Kidney (tissue), 14 donors: ENCODE measurements around the gene ATG10. TPM values are rescaled to one million over a fixed set of nuclear protein-coding genes. Genes with fewer than 3 reads are reported as not detected.
"Not testable (repeated sequence)": the region's sequence is repeated elsewhere in the genome, so short reads cannot be mapped to it uniquely, and the experiment has no call there.

Experiments
- DNase-seq, 5 donors: peaks; one replicate each; pipeline ENCODE4 v3.0.0-alpha.2; 2013 to 2020
- FAIRE-seq: peaks from 2 replicates; lab custom pipeline; 2012; peaks lifted over from hg19 to GRCh38; lab: Jason Lieb, UNC
- H3K27ac ChIP-seq, 2 donors: one replicate each; pipeline ENCODE4 v1.7.0; 2013; ENCODE audit warnings: low read depth in 2 of 2, low read length in 2 of 2, inconsistent platforms in 1 of 2
- H3K27me3 ChIP-seq: one replicate; pipeline ENCODE4 v1.7.1; 2013; ENCODE audit warnings: low read length, inconsistent platforms; ENCODE audit not compliant: control insufficient read depth, insufficient read depth
- H3K36me3 ChIP-seq, 3 donors: one replicate each; pipeline versions ENCODE4 v1.7.0 to v1.7.1; 2013; ENCODE audit warnings: low read length in 3 of 3, control low read depth in 1 of 3, inconsistent platforms in 1 of 3; ENCODE audit not compliant: insufficient read depth in 3 of 3, control insufficient read depth in 2 of 3
- H3K4me1 ChIP-seq, 3 donors: one replicate each; pipeline versions ENCODE4 v1.7.0 to v1.7.1; 2013; ENCODE audit warnings: low read length in 3 of 3, inconsistent platforms in 1 of 3, low read depth in 1 of 3; ENCODE audit not compliant: control insufficient read depth in 2 of 3, insufficient read depth in 2 of 3
- H3K4me3 ChIP-seq, 3 donors: one replicate each; pipeline versions ENCODE4 v1.7.0 to v1.8.1; 2013; ENCODE audit warnings: low read length in 3 of 3, control low read depth in 1 of 3, inconsistent platforms in 1 of 3
- H3K9ac ChIP-seq, 3 donors: one replicate each; pipeline versions ENCODE4 v1.7.0 to v1.7.1; 2013; ENCODE audit warnings: low read length in 3 of 3, control low read depth in 1 of 3, inconsistent platforms in 1 of 3
- H3K9me3 ChIP-seq, 3 donors: one replicate each; pipeline versions ENCODE4 v1.7.0 to v1.7.1; 2013; ENCODE audit warnings: low read length in 3 of 3, control low read depth in 1 of 3, inconsistent platforms in 1 of 3; ENCODE audit not compliant: control insufficient read depth in 2 of 3, insufficient read depth in 1 of 3
- intact Hi-C: fragments of 100-400 bp; cut with DNase I; formaldehyde crosslinking; loops from one replicate; pipeline ENCODE4 v1.11.1; 2022
- polyA plus RNA-seq: library from polyadenylated mRNA; stranded (reverse); fragments of 350-450 nt; fragmentation: Illumina TruSeq; extraction: RNeasy Lipid Tissue Mini Kit (QIAGEN cat#74804); gene quantifications from one replicate; pipeline ENCODE4 v1.2.3, GENCODE V29; 2014; ENCODE audit warnings: low read depth, low replicate concordance; ENCODE audit not compliant: insufficient read depth
- total RNA-seq: library from RNA; stranded (reverse); fragmentation: NEBNext Ultra II Directional; extraction: Animal tissue kit (Norgen Biotek cat#: 25700); gene quantifications from one replicate; pipeline ENCODE4 v1.2.1, GENCODE V29; 2021
- TF ChIP-seq, protein P1 (sequence below): IDR thresholded peaks from 3 replicates; pipeline ENCODE4 v1.5.1; 2012; ENCODE audit warnings: mild to moderate bottlenecking, moderate library complexity, borderline replicate concordance; ENCODE audit not compliant: insufficient read depth; ENCODE audit errors: extremely low read depth
- donor health status: control.
- donor health status: control.
- donor health status: control.
- donor health status: control.
- donor health status: control.
- donor health status: DM: yes; HTN: yes; CAD: no.
- donor health status: Normal renal cell carcinoma (clear cell type).

ATG10 gene
- total and polyA plus RNA-seq, 2 donors from 2014 or later = 8.6 to 8.7 TPM

DNA sequence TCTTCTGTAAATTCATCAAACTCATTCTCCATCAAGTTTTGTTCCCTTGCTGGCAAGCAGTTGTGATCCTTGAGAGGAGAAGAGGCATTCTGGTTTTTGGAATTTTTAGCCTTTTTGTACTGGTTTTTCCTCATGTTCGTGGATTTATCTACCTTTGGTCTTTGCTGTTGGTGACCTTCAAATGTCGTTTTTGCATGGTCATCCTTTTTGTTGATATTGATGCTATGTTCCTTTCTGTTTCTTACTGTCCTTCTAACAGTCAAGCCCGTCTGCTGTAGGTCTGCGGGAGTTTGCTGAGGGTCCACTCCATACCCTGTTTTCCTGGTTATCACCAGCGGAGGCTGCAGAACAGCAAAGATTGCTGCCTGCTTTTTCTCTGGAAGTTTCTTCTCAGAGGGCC, 165.4 kb downstream of the ATG10 start:
- no peak for FAIRE-seq
- Histone ChIP-seq H3K27me3 (no peaks in the 10 kb centered on the region), H3K27ac (no peak overlapping the region), H3K36me3 (no peaks in the 10 kb centered on the region), H3K9ac (no peak overlapping the region), H3K4me3 (no peak overlapping the region), H3K9me3 (peaks cover 0 to 3% (median 0%) of the 10 kb centered on the region in 3 donors), H3K4me1 (no peaks in the 10 kb centered on the region)
- intact Hi-C loops = no loop called here
- TF ChIP-seq, protein P1, sequence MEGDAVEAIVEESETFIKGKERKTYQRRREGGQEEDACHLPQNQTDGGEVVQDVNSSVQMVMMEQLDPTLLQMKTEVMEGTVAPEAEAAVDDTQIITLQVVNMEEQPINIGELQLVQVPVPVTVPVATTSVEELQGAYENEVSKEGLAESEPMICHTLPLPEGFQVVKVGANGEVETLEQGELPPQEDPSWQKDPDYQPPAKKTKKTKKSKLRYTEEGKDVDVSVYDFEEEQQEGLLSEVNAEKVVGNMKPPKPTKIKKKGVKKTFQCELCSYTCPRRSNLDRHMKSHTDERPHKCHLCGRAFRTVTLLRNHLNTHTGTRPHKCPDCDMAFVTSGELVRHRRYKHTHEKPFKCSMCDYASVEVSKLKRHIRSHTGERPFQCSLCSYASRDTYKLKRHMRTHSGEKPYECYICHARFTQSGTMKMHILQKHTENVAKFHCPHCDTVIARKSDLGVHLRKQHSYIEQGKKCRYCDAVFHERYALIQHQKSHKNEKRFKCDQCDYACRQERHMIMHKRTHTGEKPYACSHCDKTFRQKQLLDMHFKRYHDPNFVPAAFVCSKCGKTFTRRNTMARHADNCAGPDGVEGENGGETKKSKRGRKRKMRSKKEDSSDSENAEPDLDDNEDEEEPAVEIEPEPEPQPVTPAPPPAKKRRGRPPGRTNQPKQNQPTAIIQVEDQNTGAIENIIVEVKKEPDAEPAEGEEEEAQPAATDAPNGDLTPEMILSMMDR = no peak
- no peak for DNase-seq

DNA sequence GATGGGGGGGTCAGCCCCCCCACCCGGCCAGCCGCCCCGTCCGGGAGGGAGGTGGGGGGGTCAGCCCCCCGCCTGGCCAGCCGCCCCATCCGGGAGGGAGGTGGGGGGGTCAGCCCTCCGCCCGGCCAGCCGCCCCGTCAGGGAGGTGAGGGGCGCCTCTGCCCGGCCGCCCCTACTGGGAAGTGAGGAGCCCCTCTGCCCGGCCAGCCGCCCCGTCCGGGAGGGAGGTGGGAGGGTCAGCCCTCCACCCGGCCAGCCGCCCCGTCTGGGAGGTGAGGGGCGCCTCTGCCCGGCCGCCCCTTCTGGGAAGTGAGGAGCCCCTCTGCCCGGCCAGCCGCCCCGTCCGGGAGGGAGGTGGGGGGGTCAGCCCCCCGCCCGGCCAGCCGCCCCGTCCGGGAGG, 168.0 kb downstream of the ATG10 start:
- H3K9me3 ChIP-seq, H3K4me1 ChIP-seq, FAIRE-seq, H3K4me3 ChIP-seq, DNase-seq, H3K27me3 ChIP-seq, H3K36me3 ChIP-seq, H3K27ac ChIP-seq, intact Hi-C loops, H3K9ac ChIP-seq: not testable (repeated sequence)

DNA sequence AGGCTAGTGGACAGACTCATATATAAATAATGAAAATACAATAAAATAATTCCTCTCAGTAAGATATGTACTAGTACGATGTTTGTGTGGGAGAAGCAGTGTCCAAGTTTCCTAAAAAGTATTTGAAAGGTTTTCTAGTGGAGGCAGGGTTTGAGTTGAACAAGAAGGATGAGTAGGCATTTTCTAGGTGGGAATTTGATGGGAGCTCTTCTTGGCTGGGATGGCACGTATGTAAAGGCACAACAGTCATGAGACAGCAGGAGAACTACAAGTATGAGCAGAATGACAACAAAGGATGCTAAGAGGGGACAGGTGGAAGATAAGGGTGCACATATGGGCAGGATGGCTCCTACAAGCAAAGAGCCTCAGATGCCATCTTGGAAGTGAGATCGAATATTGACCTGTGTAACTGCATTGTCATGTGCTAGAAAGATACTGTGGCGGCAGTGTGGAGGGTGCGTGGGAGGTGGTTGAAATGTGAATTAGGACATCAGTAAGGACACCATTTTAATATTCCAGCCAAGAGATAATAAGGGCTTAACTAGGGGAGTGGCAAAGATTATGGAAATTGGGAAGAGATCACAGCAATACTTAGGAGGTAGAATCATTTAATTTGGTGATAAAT, 170.5 kb downstream of the ATG10 start:
- H3K27ac ChIP-seq = no peak overlapping the region
- H3K9ac ChIP-seq = no peak overlapping the region
- no peak for FAIRE-seq
- TF ChIP-seq, protein P1 = no peak
- no peaks in the 10 kb centered on the region for H3K27me3 ChIP-seq
- intact Hi-C loops = no loop called here
- no peak for DNase-seq
- H3K36me3 ChIP-seq = no peaks in the 10 kb centered on the region
- H3K9me3 ChIP-seq = no peaks in the 10 kb centered on the region
- no peaks in the 10 kb centered on the region for H3K4me1 ChIP-seq
- H3K4me3 ChIP-seq = no peak overlapping the region

DNA sequence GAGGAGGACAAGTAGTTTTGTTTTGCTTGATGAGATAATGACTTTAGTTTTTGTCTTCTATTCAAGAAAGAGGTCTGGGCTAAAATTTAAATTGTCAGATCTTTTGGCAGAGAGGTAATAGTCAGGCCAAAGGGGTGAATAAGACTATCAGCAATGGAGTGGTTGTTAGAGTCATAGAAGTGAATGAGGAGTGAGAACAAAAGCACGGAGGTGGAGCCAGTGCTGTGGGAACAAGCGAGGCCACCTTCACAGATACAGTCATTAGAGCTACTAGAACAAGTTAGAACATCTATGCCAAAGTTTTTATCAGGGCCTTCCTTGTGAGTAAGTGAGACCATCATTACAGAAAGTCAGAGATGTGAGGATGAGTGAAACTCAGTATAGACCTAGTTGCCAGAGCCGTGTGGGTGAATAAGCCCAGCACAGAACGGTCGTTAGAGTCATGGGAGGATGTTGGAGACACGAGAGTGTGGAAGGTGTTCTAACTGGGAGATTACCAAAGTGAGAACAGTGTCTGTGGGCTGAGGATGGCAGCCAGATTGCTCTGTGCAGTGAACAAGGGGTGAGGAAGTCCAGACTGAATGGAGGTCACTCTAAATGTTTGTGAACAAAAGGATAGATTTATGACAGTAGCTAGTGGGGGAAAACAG, 171.2 kb downstream of the ATG10 start:
- no peak overlapping the region for H3K9ac ChIP-seq
- intact Hi-C loops = no loop called here
- H3K27me3 ChIP-seq = no peaks in the 10 kb centered on the region
- no peaks in the 10 kb centered on the region for H3K36me3 ChIP-seq
- DNase-seq = no peak
- TF ChIP-seq, protein P1 = no peak
- H3K27ac ChIP-seq = no peak overlapping the region
- H3K4me3 ChIP-seq = no peak overlapping the region
- no peaks in the 10 kb centered on the region for H3K9me3 ChIP-seq
- H3K4me1 ChIP-seq = no peaks in the 10 kb centered on the region
- FAIRE-seq = no peak
